GM19240 (cell line): ENCODE results near the gene SLC17A5.
"Not testable (repeated sequence)": the region's sequence is repeated elsewhere in the genome, so short reads cannot be mapped to it uniquely, and the experiment has no call there.

ENCODE experiments used
- DNase-seq: peaks from one replicate; pipeline ENCODE4 v3.0.0; 2011; ENCODE audit warnings: low spot score; ENCODE audit not compliant: insufficient read length

SLC17A5 gene

GRCh38 chr6:73618082-73618481 lies 35.7 kb downstream of the SLC17A5 start:
- not testable (repeated sequence) for DNase-seq

GRCh38 chr6:73614802-73615201 lies 39.0 kb downstream of the SLC17A5 start:
- no peak for DNase-seq

DNA sequence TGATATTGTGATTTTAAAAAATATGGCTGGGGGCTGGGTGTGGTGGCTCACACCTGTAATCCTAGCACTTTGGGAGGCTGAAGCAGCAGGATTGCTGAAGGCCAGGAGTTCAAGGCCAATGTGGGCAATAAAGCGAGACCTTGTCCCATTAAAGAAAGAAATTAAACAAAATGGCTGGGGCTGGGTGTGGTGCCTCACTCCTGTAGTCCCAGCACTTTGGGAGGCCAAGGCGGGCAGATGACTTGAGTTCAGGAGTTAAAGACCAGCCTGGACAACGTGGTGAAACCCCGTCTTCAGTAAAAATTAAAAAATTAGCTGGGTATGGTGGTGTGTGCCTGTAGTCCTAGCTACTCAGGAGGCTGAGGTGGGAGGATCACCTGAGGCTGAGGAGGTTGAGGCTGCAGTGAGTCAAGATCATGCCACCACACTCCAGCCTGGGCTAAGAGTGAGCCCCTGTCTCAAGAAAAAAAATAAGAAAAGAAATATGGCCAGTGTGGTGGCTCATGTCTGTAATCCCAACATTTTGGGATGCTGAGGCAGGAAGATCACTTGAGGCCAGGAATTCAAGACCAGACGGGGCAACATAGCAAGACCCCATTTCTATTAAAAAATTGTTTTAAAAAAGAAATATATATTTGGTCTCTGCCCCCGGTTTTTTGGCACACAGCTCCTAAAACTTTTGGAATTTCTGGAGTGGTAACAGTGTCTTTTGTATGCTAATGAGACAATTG lies 39.8 kb downstream of the SLC17A5 start:
- DNase-seq, result no peak

DNA sequence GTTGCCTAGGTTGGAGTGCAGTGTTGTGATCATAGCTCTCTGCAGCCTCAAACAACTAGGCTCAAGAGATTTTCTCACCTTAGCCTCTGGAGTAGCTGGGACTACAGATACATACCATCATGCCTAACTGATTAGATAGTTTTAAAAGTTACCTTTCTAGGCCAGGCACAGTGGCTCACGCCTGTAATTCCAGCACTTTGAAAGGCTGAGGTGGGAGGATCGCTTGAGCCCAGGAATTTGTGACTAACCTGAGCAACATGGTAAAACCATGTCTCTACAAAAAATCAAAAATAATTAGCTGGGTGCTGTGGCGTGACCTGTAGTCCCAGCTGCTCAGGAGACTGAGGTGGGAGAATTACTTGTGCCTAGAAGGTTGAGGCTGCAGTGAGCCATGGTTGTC lies 41.2 kb downstream of the SLC17A5 start:
- DNase-seq, result no peak

DNA sequence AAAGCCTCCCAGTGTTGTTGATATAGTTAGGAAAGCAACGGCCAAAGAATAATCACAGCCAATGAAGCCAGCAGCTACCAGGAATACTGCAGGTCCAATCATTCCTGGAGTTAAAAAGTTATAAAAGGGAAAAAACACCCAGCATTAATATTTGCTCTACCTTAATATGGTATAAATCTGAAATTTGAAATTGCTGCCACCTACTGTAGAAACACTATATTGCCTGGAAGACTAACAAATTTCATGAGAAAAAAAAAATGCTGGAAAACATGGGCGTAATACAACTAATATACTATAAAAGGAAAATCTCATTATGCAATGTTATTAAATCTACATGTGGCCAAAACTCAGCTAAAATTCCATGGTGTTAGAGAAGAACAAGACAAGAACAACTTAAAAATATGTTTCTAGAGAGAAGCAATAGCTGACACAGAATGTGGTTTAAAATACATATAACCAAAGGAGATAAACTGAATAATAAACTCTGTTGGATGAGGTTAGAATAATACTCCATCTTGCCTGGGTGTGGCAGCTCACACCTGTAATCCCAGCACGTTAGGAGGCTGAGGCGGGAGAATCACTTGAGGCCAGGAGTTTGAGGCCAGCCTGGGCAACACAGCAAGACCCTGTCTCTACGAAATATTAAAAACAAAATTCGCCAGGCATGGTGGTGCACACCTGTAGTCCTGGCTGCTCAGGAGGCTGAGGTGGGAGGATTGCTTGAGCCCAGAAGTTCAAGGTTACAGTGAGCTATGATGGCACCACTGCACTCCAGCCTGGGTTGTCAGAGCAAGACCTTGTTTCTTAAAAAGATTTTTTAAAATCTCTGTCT lies 43.1 kb downstream of the SLC17A5 start:
- no peak for DNase-seq

DNA sequence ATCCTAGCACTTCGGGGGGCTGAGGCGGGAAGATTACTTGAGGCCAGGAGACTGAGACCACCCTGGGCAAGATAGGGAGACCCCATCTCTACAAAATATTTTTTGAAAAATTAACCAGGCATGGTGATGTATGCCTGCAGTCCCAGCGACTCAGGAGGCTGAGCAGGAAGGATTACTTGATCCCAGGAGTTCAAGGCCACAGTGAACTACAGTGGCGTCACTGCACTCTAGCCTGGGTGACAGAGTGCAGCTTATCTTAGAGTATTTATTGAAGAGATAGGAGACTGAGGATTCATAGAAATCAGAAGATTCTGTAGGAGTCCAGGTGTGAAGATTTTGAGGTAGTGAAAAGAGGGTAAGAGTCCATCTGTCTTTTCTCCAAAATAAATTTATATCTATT lies 45.0 kb downstream of the SLC17A5 start:
- no peak for DNase-seq

- DNase-seq, result no peak
Observed at GRCh38 chr6:73606428-73606827, 47.4 kb downstream of the SLC17A5 start.

GRCh38 chr6:73604461-73604860 lies 49.3 kb downstream of the SLC17A5 start:
- no peak for DNase-seq

DNA sequence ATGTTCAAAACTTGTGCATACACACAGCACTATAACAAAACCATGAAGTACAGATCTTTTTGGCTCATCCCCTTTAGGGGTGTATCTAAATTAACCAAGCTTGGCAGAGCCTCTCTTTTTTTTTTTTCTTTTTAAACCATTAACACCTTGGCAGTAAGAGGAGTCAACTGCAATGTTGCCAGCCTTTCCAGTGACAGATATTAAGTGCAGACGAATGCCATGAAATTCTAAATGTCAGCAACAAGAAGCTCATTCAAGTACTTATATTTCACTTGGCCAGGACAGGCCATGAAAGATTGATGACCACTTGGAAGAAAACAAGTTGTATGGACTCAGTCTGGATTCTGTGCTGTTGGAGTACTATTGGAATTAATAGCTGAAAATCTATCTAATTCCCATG lies 49.8 kb downstream of the SLC17A5 start:
- DNase-seq, result no peak

DNA sequence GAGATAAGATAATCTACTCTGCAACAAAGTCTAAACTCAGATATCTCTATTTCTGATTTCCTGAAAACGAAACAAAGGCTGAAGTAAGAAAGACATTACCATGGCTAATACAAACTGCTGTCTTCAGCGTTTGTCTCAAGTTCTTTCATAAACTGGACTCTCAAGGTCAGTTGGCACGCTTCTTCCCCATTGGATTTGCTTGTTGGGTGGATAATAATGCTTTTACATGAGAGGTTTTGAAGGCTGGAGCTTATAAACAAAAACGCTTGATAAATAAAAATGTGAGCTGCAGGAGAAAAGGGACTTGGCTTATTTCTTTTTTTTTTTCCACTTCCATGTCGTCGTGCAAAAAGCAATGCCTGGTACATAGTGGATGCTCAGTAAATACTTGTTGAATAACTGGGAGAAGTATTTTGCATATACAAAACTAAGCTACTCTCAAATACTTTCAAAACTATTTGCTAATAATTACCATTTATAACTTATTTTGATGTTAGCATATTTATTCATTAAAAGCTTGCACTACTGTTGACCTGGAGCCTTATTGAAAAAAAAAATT lies 67.3 kb downstream of the SLC17A5 start:
- DNase-seq, result no peak

GRCh38 chr6:73585566-73586415 lies 68.0 kb downstream of the SLC17A5 start:
- no peak for DNase-seq

- no peak for DNase-seq
Observed at GRCh38 chr6:73581293-73581692, 72.5 kb downstream of the SLC17A5 start.

GRCh38 chr6:73580247-73581149 lies 73.3 kb downstream of the SLC17A5 start:
- no peak for DNase-seq

DNA sequence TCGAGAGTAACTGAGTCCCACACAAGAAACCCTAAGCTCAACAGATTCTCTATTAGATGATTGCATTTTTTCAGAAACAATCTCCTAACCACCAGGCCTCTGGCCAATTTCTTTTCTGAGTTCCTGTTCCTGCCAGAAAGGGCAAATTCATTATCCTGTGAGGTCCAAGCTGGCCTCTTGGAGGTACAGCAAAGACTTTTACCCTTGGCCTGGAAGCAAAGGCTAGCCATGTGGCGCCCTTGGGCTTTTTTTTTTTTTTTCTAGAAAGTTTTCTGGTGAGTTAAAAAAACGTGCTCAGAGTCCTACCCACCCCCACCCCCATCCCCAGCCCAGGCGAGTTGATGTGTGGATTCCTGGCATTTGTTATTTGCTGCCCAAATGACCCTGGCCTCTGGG lies 73.9 kb downstream of the SLC17A5 start:
- no peak for DNase-seq

GRCh38 chr6:73579389-73579788 lies 74.4 kb downstream of the SLC17A5 start:
- no peak for DNase-seq

DNA sequence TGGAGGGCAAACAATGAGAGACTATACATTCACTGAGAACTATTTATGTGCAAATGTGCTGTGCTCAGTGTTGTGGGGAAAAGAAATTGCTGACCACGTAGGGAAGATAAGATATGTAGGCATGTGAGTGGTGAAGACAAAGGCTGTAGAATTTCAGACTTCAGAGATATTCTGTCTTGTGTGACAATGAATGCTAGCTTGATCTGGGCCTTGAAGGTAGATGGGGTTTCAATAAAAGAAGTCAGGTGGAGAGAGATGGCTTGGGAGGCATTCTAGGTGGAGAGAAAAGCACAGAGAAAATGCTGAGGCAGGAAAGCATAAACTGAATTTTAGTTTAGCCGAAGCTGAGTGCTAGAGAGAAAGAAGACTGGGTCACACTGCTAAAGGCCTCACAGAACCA lies 76.1 kb downstream of the SLC17A5 start:
- DNase-seq, result no peak

DNA sequence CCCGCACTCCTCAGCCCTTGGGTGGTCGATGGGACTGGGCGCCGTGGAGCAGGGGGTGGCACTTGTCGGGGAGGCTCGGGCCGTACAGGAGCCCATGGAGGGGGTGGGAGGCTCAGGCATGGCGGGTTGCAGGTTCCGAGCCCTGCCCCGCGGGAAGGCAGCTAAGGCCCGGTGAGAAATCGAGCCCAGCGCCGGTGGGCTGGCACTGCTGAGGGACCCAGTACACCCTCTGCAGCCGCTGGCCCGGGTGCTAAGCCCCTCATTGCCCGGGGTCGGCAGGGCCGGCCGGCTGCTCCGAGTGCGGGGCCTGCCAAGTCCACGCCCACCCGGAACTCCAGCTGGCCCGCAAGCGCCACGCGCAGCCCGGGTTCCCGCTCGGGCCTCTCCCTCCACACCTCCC lies 81.3 kb downstream of the SLC17A5 start:
- DNase-seq, result not testable (repeated sequence)

DNA sequence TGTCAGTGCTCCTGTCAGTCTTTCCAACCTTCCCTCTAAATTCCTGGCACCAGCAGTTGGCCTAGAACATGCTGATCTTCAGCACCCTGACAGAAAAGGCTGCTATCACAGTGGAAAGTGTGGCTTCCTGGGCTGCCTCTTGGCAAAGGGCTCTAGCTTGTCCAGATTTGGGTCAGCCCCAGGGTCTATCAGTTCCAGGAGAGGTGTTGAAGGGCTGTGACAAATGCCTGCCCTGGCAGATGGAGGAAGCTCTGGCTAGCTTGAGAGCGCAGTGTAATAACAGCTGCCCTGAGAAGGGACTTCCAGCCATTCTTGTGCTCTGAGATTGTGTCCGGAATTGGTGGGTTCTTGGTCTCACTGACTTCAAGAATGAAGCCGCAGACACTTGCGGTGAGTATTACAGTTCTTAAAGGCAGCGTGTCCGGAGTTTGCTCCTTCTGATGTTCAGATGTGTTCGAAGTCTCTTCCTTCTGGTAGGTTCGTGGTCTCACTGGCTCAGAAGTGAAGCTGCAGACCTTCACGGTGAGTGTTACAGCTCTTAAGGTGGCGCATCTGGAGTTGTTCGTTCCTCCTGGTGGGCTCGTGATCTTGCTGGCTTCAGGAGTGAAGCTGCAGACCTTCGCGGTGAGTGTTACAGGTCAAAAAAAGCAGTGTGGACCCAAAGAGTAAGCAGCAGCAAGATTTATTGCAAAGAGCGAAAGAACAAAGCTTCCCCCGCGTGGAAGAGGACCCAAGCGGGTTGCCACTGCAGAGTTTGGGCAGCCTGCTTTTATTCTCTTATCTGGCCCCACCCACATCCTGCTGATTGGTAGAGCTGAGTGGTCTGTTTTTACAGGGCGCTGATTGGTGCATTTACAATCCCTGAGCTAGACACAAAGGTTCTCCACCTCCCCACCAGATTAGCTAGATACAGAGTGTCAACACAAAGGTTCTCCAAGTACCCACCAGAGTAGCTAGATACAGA lies 82.3 kb downstream of the SLC17A5 start:
- DNase-seq, result not testable (repeated sequence)

DNA sequence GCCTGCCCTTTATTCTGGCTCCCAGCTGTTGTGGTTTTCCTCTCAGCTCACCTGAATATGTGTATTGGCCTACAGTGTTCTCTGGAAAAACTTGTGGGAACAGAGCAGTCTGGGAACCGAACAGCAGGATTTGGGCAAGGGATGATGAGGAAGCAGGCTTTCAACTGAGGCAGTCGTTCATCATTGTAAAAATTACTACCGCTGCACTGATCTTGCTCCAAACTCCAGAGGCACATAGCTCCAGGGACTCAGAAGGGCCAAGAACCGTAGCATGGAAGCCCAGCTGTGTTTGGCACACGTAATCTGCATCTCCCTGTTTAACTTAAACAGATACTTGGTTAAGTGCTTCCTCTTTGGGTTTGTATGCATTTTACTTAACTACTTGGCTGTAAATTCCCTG lies 84.7 kb downstream of the SLC17A5 start:
- no peak for DNase-seq
